Kidney epithelial cell (primary cell): ENCODE measurements around the gene CFAP65. TPM values are rescaled to one million over a fixed set of nuclear protein-coding genes. Genes with fewer than 3 reads are reported as not detected.

Experiments
- DNase-seq: peaks from one replicate; pipeline ENCODE4 v3.0.0-alpha.2; 2010; ENCODE audit warnings: low read depth
- H3K27me3 ChIP-seq: 2 replicates; pipeline ENCODE4 v1.6.0; 2011; ENCODE audit warnings: low read length; ENCODE audit not compliant: control insufficient read depth, insufficient read depth
- H3K36me3 ChIP-seq: 2 replicates; pipeline ENCODE4 v1.5.1; 2011; ENCODE audit warnings: low read length; ENCODE audit not compliant: control insufficient read depth, insufficient read depth
- H3K4me3 ChIP-seq: 2 replicates; pipeline ENCODE4 v1.5.1; 2011; ENCODE audit warnings: low read depth, mild to moderate bottlenecking, control low read depth, low read length
- CTCF ChIP-seq: IDR thresholded peaks from 2 replicates; pipeline ENCODE4 v1.5.1; 2011; ENCODE audit warnings: mild to moderate bottlenecking, moderate library complexity, low read length, control low read depth, inconsistent platforms; ENCODE audit not compliant: insufficient read depth, poor library complexity, severe bottlenecking
- total RNA-seq: library from RNA; depleted of rRNA; stranded (reverse); fragments of >200 nt; gene quantifications from 2 replicates; pipeline ENCODE4 v1.2.3, GENCODE V29; 2015

Gene CFAP65
- total RNA-seq, 1 donor from 2014 or later = not detected

DNA sequence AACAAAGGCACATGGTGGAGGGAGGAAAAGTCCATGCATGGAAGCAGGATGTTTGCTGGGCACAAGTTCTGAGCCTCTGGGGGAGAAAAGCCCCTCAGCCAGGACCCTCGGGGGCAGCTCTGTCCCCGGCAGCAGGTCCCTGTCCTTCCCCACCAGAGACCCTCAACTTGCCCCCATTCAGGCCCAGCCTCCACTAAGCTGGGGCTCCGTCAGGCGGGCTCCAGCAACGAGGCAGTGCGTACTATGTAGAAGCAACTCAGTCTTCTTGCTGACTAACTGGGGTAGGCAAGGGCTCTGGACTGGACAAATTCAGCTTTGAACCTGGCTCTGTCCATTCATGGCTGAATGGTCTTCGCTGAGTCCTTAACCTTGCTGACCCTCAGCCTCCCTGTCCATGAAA, 23.0 kb downstream of the CFAP65 start:
- no peak for TF ChIP-seq CTCF

DNA sequence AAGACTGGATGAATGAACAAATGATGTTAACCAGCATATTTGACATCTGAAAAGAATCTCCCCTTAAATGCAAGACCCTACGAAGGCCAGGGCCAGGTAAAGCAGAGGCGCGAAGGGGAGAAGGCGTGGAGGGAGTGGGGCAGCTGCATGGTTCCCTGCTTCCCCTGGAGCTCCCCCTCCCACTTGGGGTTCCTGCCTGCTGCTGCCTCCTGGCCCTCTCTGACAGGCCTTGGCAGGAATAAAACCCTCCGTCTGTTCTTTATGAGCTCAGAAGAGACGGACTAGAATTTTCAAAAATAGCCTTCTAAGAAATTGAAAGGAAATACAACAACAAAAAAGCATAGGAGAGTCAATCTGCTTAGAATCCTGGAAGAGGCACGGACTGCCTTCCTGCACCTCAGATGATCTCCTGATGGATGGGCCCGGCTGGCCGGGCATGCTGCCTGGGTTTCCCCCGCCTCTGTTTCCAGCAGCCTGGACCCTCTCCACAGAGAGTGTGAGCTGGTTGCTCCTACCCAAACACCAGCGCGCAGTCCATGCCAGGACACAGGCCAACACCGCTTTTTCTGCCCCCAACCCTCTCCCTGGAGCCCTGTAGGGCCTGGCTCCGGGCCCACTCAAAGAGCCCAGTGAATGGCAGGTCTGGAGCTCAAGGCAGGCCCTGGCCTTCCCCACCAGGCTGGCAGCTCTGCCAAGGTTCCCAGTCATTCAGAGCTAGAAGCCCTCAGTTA, 23.9 kb downstream of the CFAP65 start:
- H3K27me3 ChIP-seq = peaks cover 23% of the 10 kb centered on the region
- H3K36me3 ChIP-seq = no peaks in the 10 kb centered on the region
- no peak overlapping the region for H3K4me3 ChIP-seq
- no peak for TF ChIP-seq CTCF
- DNase-seq = no peak

More for the DNA sequence above, 23.0 kb downstream of the CFAP65 start:
- DNase-seq = no peak
- Histone ChIP-seq H3K36me3 (no peaks in the 10 kb centered on the region), H3K4me3 (no peak overlapping the region), H3K27me3 (peaks cover 31% of the 10 kb centered on the region)

DNA sequence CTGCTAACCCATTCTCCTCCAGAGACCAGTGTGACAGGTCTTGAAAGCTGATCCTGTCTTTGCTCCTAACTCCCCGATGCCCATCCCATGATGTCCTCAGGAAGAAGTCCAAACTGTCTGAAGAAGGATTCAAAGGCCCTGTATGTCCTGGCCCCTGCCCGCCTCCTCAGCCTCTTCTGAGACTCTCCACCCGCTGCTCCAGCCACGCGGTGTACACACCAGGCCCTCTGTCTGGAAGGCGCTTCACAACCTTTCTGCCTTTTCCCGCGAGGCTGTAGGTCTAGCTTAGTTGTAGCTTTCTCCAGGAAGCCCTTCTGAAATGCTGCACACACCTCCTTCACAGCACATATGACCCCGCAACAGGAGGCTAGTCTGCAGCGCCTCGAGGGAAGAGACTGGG, 24.6 kb downstream of the CFAP65 start:
- H3K36me3 ChIP-seq = no peaks in the 10 kb centered on the region
- H3K4me3 ChIP-seq = no peak overlapping the region
- TF ChIP-seq CTCF = no peak
- H3K27me3 ChIP-seq = peaks cover 23% of the 10 kb centered on the region
- no peak for DNase-seq

DNA sequence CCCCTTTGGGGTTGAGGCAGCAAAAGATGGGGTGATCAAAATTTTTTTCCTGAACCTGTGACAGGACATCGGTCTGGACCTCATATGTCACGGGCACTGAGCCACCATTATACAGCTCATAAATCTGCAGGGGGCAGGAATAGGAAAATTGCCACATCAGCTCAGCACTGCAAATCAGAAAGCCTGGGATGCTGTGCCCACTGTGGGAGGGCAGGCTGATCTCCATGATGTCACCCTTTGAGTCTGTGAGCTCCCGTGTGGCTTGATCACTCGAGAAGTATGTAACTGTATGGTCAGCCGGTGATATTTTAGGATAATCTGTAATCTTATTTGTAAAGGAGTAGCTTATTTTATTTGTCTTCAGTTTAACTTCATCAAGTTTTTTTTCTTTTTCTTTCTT, 30.4 kb downstream of the CFAP65 start:
- H3K36me3 ChIP-seq = no peaks in the 10 kb centered on the region
- no peak for DNase-seq
- no peak for TF ChIP-seq CTCF

DNA sequence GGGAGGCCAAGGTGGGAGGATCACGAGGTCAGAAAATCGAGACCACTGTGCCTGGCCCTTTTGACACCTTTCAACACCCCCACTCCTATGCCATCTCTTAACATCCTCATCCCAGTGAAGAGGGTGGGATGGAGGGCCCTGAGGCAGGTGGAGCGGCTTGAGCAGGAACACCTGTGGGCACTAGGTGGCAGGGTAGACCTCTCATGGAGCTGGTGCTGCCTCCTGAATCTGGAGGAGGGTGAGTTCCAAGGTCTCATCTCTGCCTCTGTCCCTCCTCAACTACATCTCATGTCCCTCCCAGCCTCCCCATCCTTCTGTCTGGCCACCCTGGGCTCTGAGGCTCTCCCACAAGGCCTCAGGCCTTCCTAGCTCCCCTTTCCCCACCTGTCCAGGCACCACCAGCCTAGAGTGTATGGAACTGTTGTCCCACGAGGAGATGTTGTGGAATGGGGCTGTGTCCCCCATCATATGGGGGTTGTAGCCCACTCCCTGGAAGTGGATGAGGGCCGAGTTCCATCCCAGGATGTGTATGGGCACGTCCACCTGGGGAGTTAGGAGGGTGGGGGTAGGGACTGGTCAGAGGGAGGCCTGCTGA, 31.1 kb downstream of the CFAP65 start:
- peak; percentile 60 for TF ChIP-seq CTCF
- H3K27me3 ChIP-seq = peaks cover 23% of the 10 kb centered on the region
- no peak overlapping the region for H3K4me3 ChIP-seq
- no peak for DNase-seq
- no peaks in the 10 kb centered on the region for H3K36me3 ChIP-seq

More for the DNA sequence above, 30.4 kb downstream of the CFAP65 start:
- H3K27me3 ChIP-seq = peaks cover 18% of the 10 kb centered on the region
- no peak overlapping the region for H3K4me3 ChIP-seq
